GM20000 (cell line): ENCODE measurements around the gene IRAK2.

Source experiments
- DNase-seq: peaks from one replicate; pipeline ENCODE4 v3.0.0; 2012; ENCODE audit warnings: low spot score
- TF ChIP-seq, protein P1 (sequence below): IDR thresholded peaks from 2 replicates; pipeline ENCODE4 v1.5.1; 2012; ENCODE audit warnings: mild to moderate bottlenecking, control low read depth; ENCODE audit errors: extremely low read depth, missing control alignments

The IRAK2 gene

DNA sequence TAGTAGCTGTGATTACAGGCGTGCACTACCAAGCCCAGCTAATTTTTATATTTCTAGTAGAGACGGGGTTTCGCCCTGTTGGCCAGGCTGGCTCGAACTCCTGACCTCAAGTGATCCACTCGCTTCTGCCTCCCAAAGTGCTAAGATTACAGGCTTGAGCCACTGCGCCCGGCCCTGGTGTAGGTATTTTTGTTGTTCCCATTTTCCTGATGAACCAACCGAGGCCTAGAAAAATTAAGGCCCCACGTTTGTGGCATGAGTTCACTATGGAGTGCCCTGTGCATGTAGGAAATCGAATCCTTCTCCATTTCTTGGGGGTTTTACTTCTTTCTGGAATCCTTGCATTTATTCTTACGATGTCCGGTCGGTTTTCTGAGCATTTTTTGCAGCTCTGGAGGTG lies 69.3 kb downstream of the IRAK2 start:
- no peak for DNase-seq
- TF ChIP-seq, protein P1, sequence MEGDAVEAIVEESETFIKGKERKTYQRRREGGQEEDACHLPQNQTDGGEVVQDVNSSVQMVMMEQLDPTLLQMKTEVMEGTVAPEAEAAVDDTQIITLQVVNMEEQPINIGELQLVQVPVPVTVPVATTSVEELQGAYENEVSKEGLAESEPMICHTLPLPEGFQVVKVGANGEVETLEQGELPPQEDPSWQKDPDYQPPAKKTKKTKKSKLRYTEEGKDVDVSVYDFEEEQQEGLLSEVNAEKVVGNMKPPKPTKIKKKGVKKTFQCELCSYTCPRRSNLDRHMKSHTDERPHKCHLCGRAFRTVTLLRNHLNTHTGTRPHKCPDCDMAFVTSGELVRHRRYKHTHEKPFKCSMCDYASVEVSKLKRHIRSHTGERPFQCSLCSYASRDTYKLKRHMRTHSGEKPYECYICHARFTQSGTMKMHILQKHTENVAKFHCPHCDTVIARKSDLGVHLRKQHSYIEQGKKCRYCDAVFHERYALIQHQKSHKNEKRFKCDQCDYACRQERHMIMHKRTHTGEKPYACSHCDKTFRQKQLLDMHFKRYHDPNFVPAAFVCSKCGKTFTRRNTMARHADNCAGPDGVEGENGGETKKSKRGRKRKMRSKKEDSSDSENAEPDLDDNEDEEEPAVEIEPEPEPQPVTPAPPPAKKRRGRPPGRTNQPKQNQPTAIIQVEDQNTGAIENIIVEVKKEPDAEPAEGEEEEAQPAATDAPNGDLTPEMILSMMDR = no peak

DNA sequence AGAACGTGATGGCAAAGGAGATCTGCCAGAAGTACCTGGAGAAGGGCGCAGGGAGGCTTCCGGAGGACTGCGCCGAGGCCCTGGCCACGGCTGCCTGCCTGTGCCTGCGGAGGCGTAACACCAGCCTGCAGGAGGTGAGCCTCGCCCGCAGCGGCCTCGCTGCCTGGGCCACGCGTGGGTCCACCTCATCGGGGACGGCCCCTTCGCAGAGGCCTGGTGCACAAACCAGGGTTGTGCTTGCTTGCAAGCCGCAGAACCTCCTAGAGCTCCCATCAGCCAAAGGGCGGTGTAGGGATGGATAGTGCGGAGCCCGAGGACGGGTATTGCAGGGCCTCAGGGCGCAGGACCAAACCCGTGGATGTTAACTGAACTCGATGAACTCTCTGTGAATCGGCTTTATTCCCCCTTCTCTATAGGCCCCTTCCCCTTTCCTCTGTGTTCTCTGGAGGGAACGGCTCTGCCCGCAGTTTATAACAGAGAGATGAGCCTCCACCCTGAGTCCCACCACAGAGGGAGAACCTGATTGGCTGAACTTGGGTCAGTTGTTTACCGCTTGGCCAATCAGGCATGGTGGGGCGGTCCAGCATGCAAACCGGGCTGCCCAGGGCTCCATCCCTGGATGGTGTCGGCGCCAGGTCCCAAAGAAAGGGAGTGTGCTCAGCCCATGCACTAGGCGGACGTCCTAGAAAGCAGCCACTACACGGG lies 70.0 kb downstream of the IRAK2 start:
- no peak for DNase-seq

DNA sequence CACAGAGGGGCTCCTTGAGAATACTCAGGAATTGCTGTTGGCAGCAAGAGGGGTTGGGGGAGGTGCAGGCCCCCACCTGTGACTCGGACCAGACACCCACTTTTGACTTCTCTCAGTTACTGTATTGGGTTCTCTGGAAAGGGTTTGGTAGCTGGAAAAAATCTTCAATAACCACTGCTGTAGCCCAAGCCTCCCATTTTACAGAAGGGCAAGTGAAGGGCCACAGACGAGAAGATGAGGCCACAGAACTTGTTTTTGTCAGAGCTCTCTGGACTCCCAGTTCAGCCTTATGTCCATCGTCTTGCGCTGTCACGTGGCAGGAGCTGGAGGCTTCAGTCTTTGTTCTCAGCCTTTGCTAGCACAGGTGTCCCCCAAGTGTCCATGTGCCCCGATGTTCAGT lies 70.8 kb downstream of the IRAK2 start:
- TF ChIP-seq, protein P1 = no peak

More for the DNA sequence above, 70.0 kb downstream of the IRAK2 start:
- TF ChIP-seq, protein P1 = no peak

DNA sequence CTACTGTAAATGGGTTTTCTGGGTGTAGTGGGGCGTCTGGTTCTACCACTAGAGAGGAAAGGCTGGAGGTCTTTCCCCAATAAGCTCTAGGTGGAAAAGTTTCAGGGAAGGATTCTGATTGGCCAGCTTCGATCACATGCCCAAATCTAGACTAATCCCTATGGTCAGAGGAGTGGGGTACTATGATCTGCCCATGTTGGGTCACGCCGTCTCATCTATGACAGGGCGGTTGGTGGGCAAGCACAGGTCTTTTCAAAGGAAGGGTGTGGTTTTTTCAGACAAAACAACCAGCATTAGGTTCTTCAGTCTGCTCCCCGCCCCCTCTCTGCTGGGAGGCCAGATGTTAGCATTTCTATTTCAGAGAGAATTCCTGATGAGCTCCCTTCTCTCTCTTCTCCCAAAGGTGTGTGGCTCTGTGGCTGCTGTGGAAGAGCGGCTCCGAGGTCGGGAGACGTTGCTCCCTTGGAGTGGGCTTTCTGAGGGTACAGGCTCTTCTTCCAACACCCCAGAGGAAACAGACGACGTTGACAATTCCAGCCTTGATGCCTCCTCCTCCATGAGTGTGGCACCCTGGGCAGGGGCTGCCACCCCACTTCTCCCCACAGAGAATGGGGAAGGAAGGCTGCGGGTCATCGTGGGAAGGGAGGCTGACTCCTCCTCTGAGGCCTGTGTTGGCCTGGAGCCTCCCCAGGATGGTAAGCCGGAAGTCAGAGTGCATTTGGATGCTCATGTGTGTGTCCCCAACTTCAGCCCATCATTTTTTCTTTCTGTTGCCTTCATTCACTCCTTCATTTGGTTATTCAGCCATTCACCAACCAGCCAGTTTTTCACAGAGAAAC lies 73.8 kb downstream of the IRAK2 start:
- no peak for DNase-seq
- TF ChIP-seq, protein P1 = no peak

More for the DNA sequence above, 70.8 kb downstream of the IRAK2 start:
- DNase-seq = no peak

DNA sequence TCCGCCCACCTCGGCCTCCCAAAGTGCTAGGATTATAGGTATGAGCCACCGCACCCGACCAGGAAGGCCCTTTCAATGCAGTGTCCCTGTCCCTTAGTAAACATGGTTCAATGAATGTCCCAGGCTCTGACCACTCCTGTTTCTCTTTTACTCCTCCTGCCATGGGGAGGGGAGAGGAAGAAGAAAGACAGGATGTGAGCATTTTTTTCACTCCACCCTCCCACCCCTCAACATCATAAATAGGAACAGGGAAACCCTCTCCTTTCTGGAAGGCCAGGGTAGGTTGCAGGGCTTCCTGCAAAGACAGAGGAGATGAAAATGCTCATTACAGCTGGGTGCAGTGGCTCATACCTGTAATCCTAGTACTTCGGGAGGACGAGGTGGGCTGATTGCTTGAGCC lies 76.1 kb downstream of the IRAK2 start:
- TF ChIP-seq, protein P1 = no peak
- DNase-seq = no peak

DNA sequence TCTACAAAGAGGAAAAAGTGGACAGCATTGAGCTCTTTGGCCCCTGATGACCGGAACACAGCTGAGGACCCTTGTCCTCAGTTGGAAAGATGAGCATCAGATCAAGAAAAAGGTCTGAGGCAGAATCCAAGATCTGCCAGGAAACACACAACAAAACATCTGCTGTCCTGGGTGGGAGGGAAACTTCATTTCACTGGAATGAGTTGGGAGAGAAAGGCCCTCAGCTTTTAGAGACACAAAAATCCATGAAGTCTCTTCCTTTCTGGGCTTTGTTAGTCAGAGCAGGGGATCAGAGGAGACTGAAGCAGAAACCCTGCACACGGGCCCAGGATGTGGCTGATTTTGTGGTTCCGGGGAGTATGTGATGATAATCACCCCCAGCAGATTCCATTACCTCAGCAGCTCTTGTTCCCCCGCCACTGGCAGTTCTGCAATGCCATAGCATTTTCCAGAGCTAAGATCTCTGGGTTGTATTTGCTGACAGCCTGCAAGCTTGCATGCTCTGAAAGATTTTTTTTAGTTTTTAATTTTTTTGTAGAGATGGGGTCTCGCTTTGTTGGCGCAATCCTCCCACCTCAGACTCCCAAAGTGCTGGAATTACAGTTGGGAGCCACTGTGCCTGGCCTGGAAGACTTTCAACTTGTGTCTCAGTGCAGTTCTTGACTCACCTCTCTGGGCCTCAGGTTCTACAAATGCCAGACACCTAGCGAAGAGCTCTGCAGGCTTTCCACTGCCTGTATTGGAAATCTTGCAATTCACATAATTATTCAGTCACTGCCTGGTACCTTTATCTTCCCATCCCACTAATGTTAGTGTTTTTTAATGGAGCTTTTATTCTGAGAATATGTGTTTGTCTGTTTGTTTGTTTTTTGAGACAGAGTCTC lies 77.7 kb downstream of the IRAK2 start:
- peak; percentile 68 for DNase-seq

More for the DNA sequence above, 77.7 kb downstream of the IRAK2 start:
- TF ChIP-seq, protein P1 = no peak
